HepG2 (cell line): Measurements from ENCODE around the gene HBQ1. TPM values are rescaled to one million over a fixed set of nuclear protein-coding genes. Genes with fewer than 3 reads are reported as not detected.

Experiments used
- FOXO1 ChIP-seq: sonication (generic); formaldehyde crosslinking; IDR thresholded peaks from 2 replicates; pipeline ENCODE4 v1.4.0; 2020; ENCODE audit warnings: missing genetic modification reagents
- HMG20A ChIP-seq: IDR thresholded peaks from 2 replicates; pipeline ENCODE4 v1.6.1; 2016; ENCODE audit warnings: borderline replicate concordance
- NCOA2 ChIP-seq: sonication (generic); formaldehyde crosslinking; IDR thresholded peaks from 2 replicates; pipeline ENCODE4 v1.8.0; 2022; ENCODE audit warnings: inconsistent platforms
- PHF20 ChIP-seq: sonication (generic); formaldehyde crosslinking; IDR thresholded peaks from 2 replicates; pipeline ENCODE4 v1.5.0; 2020; ENCODE audit warnings: mild to moderate bottlenecking, missing genetic modification reagents
- THYN1 ChIP-seq: sonication (generic); formaldehyde crosslinking; IDR thresholded peaks from 2 replicates; pipeline ENCODE4 v1.8.1; 2023; ENCODE audit warnings: low read depth, mild to moderate bottlenecking, moderate library complexity, missing genetic modification reagents, borderline replicate concordance
- ZBTB7A ChIP-seq: sonication (generic); formaldehyde crosslinking; IDR thresholded peaks from 2 replicates; pipeline ENCODE4 v1.8.0; 2022; ENCODE audit warnings: mild to moderate bottlenecking, missing genetic modification reagents
- ZNF264 ChIP-seq: sonication (generic); formaldehyde crosslinking; IDR thresholded peaks from 2 replicates; pipeline ENCODE4 v1.4.0; 2020; ENCODE audit warnings: missing genetic modification reagents
- ZNF3 ChIP-seq: IDR thresholded peaks from 2 replicates; pipeline ENCODE4 v1.7.0; 2017; ENCODE audit warnings: inconsistent platforms
- polyA plus RNA-seq, 8 experiments: library from polyadenylated mRNA; depleted of rRNA in 3 of 8; stranded (reverse) in 7 of 8; unstranded in 1 of 8; fragments of >200 nt; fragmentation: Illumina TruSeq in 4 of 8; extraction: Trizol in 4 of 8; gene quantifications; 2 replicates each; pipeline versions ENCODE4 v1.2.1 to v1.2.3, GENCODE V29; 2011 to 2016; ENCODE audit warnings: low read depth in 4 of 8, missing spikeins in 1 of 8, mixed read lengths in 1 of 8; ENCODE audit not compliant: insufficient read depth in 1 of 8
- total RNA-seq, 5 experiments: library from RNA; depleted of rRNA; stranded (reverse); fragments of >200 nt; fragmentation: Illumina TruSeq; extraction: Trizol; gene quantifications; 2 replicates each; pipeline ENCODE4 v1.2.3, GENCODE V29; 2016; ENCODE audit warnings: low read depth in 1 of 5
- TF ChIP-seq, protein P1 (sequence below): sonication (generic); formaldehyde crosslinking; IDR thresholded peaks from one replicate; pipeline ENCODE4 v1.5.1; 2020; ENCODE audit warnings: mild to moderate bottlenecking, missing genetic modification reagents; ENCODE audit errors: not compliant biosample characterization
- TF ChIP-seq, protein P2 (sequence below), 2 experiments: sonication (generic) in 1 of 2; formaldehyde crosslinking in 1 of 2; IDR thresholded peaks; 2 replicates each; pipeline versions ENCODE4 v1.4.0 to v1.6.1; 2016 to 2020; ENCODE audit warnings: borderline replicate concordance in 1 of 2, low read depth in 1 of 2, mild to moderate bottlenecking in 1 of 2, missing genetic modification reagents in 1 of 2
- TF ChIP-seq, protein P3 (sequence below): sonication (generic); formaldehyde crosslinking; IDR thresholded peaks from 2 replicates; pipeline ENCODE4 v1.8.1; 2023; ENCODE audit warnings: mild to moderate bottlenecking, missing genetic modification reagents
- TF ChIP-seq, protein P4 (sequence below): IDR thresholded peaks from 2 replicates; pipeline ENCODE4 v1.6.1; 2016; ENCODE audit warnings: low read depth, borderline replicate concordance
- TF ChIP-seq, protein P5 (sequence below): sonication (generic); formaldehyde crosslinking; IDR thresholded peaks from 2 replicates; pipeline ENCODE4 v1.5.0; 2020; ENCODE audit warnings: mild to moderate bottlenecking, missing genetic modification reagents, moderate library complexity

Gene HBQ1
- total and polyA plus RNA-seq, 2 of the 13 experiments (the other 11 are each of a cell fraction or from before 2014, with no cell fraction given), result 4.9 to 7.4 TPM

DNA sequence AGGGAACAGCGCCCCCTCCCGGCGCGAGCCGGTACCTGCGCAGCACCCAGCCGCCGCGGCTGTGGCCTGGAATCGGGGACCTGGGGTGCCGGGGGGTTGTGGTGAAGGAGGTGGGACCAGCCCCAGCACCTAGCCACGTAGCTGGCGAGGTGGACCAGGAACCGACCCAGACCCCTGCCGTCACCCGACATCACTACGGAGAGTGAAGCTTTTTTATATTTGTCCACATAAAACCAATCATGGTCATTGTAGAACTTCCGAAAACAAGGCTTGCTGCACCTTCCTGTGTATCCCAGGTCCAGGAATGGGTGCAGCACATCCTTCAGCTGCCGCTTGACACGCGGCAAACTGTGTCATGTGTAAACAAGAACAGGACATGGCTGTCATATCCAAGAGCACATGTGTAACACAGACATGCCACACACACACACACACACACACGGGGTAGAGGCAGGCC, 1.3 kb downstream of the HBQ1 start (continued):
- TF ChIP-seq, protein P1, sequence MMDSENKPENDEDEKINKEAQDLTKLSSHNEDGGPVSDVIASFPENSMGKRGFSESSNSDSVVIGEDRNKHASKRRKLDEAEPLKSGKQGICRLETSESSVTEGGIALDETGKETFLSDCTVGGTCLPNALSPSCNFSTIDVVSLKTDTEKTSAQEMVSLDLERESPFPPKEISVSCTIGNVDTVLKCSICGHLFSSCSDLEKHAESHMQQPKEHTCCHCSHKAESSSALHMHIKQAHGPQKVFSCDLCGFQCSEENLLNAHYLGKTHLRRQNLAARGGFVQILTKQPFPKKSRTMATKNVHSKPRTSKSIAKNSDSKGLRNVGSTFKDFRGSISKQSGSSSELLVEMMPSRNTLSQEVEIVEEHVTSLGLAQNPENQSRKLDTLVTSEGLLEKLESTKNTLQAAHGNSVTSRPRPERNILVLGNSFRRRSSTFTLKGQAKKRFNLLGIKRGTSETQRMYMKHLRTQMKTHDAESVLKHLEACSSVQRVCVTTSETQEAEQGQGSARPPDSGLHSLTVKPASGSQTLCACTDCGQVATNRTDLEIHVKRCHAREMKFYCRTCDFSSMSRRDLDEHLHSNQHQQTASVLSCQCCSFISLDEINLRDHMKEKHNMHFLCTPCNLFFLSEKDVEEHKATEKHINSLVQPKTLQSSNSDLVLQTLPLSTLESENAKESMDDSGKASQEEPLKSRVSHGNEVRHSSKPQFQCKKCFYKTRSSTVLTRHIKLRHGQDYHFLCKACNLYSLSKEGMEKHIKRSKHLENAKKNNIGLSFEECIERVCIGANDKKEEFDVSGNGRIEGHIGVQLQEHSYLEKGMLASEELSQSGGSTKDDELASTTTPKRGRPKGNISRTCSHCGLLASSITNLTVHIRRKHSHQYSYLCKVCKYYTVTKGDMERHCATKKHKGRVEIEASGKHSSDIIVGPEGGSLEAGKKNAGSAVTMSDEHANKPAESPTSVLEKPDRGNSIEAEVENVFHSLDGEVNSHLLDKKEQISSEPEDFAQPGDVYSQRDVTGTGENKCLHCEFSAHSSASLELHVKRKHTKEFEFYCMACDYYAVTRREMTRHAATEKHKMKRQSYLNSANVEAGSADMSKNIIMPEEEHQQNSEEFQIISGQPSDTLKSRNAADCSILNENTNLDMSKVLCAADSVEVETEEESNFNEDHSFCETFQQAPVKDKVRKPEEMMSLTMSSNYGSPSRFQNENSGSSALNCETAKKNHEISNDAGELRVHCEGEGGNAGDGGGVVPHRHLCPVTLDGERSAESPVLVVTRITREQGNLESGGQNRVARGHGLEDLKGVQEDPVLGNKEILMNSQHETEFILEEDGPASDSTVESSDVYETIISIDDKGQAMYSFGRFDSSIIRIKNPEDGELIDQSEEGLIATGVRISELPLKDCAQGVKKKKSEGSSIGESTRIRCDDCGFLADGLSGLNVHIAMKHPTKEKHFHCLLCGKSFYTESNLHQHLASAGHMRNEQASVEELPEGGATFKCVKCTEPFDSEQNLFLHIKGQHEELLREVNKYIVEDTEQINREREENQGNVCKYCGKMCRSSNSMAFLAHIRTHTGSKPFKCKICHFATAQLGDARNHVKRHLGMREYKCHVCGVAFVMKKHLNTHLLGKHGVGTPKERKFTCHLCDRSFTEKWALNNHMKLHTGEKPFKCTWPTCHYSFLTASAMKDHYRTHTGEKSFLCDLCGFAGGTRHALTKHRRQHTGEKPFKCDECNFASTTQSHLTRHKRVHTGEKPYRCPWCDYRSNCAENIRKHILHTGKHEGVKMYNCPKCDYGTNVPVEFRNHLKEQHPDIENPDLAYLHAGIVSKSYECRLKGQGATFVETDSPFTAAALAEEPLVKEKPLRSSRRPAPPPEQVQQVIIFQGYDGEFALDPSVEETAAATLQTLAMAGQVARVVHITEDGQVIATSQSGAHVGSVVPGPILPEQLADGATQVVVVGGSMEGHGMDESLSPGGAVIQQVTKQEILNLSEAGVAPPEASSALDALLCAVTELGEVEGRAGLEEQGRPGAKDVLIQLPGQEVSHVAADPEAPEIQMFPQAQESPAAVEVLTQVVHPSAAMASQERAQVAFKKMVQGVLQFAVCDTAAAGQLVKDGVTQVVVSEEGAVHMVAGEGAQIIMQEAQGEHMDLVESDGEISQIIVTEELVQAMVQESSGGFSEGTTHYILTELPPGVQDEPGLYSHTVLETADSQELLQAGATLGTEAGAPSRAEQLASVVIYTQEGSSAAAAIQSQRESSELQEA (CRISPR knock-in tag), result peak; percentile 16
- TF ChIP-seq PHF20 (no peak), THYN1 (CRISPR knock-in tag) (no peak), ZNF3 (CRISPR knock-in tag) (no peak), ZNF264 (CRISPR knock-in tag) (no peak), NCOA2 (CRISPR knock-in tag) (no peak), HMG20A (CRISPR knock-in tag) (0 out of 2 replicates have a peak, but pooled peaks have one; percentile 7), FOXO1 (CRISPR knock-in tag) (no peak), ZBTB7A (CRISPR knock-in tag) (no peak)
- TF ChIP-seq, protein P2, sequence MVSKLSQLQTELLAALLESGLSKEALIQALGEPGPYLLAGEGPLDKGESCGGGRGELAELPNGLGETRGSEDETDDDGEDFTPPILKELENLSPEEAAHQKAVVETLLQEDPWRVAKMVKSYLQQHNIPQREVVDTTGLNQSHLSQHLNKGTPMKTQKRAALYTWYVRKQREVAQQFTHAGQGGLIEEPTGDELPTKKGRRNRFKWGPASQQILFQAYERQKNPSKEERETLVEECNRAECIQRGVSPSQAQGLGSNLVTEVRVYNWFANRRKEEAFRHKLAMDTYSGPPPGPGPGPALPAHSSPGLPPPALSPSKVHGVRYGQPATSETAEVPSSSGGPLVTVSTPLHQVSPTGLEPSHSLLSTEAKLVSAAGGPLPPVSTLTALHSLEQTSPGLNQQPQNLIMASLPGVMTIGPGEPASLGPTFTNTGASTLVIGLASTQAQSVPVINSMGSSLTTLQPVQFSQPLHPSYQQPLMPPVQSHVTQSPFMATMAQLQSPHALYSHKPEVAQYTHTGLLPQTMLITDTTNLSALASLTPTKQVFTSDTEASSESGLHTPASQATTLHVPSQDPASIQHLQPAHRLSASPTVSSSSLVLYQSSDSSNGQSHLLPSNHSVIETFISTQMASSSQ (IDR thresholded peaks at IDR 0.05; ENCODE audit: low read depth), result no peak
- TF ChIP-seq, protein P2 (CRISPR knock-in tag; IDR thresholded peaks at IDR 0.05; ENCODE audit: borderline replicate concordance), result no peak
- TF ChIP-seq, protein P3, sequence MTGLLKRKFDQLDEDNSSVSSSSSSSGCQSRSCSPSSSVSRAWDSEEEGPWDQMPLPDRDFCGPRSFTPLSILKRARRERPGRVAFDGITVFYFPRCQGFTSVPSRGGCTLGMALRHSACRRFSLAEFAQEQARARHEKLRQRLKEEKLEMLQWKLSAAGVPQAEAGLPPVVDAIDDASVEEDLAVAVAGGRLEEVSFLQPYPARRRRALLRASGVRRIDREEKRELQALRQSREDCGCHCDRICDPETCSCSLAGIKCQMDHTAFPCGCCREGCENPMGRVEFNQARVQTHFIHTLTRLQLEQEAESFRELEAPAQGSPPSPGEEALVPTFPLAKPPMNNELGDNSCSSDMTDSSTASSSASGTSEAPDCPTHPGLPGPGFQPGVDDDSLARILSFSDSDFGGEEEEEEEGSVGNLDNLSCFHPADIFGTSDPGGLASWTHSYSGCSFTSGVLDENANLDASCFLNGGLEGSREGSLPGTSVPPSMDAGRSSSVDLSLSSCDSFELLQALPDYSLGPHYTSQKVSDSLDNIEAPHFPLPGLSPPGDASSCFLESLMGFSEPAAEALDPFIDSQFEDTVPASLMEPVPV (CRISPR knock-in tag), result no peak
- TF ChIP-seq, protein P4, sequence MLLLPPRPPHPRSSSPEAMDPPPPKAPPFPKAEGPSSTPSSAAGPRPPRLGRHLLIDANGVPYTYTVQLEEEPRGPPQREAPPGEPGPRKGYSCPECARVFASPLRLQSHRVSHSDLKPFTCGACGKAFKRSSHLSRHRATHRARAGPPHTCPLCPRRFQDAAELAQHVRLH (CRISPR knock-in tag), result no peak
- TF ChIP-seq, protein P5, sequence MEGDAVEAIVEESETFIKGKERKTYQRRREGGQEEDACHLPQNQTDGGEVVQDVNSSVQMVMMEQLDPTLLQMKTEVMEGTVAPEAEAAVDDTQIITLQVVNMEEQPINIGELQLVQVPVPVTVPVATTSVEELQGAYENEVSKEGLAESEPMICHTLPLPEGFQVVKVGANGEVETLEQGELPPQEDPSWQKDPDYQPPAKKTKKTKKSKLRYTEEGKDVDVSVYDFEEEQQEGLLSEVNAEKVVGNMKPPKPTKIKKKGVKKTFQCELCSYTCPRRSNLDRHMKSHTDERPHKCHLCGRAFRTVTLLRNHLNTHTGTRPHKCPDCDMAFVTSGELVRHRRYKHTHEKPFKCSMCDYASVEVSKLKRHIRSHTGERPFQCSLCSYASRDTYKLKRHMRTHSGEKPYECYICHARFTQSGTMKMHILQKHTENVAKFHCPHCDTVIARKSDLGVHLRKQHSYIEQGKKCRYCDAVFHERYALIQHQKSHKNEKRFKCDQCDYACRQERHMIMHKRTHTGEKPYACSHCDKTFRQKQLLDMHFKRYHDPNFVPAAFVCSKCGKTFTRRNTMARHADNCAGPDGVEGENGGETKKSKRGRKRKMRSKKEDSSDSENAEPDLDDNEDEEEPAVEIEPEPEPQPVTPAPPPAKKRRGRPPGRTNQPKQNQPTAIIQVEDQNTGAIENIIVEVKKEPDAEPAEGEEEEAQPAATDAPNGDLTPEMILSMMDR (CRISPR knock-in tag), result peak; percentile 96
